Measurements from ENCODE around the gene KHDRBS2.

KHDRBS2 gene

DNA sequence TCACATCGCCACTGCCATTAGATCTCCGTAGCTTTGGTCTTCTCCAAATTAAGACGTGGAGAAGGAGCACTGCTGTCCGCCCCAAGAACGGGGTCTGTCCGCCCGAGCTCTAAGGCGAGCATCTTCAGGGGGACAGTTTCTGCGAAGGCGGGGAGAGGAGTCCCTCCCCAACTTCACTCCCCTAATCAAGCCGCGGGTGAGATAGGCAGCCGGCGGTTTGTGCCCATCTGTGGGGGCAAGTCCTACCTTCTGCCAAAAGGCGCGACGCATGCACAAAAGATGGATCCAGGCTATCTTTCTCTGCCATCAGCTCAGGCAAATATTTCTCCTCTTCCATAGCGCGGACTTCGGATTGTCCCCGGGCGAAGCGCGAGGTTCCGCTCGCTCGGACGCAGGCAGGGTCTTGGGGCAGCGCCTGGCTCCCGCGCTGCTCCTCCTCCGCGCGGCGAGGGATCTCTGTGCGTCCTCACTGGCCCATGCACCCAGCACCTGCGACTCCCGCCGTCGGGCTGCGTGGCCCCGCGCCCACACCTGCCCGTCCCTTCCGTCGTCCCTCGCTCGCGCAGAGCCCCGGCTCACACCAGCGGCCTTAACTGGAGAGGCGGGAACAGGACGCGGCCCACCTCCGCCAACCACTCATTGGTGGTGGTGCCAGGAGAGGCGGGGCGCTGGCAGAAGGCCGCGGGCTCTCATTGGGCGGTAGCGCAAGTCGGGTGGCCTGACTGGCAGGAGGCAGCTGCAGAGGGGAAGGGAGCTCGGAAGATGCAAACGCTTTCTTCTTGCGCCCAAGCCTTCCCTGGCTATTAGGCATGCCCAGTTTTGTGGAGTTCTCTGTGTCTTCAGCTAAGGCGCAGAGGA lies at the start of gene KHDRBS2:
Gene KHDRBS2, minus strand, starts transcription at position 614 of the 858 bp plus-strand sequence.
- peak; percentile 3 for DNase-seq

DNA sequence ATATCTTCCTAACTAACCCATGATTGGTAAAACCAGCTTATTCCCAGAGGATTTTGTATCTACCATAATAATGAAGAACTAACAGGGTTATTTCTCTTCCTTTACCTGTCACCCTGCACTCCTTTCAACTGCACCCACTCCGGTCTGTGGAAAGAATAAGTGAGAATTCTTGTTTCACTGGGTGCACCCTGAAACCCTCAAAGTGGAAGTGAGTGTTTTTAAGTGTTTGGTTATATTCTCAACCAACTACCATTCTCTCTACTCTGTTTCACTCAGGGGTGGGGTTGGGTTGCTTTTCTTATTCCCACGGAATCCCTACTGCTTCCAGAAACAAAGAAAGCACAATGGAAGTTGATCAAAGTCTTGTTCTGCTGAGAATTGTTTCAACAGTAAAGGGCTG lies 42.6 kb upstream of the KHDRBS2 start:
- DNase-seq = no peak

- DNase-seq = no peak
Observed at GRCh38 chr6:62324834-62325233, 38.8 kb upstream of the KHDRBS2 start.

- DNase-seq = no peak
Observed at GRCh38 chr6:62323818-62324431, 37.9 kb upstream of the KHDRBS2 start.

DNA sequence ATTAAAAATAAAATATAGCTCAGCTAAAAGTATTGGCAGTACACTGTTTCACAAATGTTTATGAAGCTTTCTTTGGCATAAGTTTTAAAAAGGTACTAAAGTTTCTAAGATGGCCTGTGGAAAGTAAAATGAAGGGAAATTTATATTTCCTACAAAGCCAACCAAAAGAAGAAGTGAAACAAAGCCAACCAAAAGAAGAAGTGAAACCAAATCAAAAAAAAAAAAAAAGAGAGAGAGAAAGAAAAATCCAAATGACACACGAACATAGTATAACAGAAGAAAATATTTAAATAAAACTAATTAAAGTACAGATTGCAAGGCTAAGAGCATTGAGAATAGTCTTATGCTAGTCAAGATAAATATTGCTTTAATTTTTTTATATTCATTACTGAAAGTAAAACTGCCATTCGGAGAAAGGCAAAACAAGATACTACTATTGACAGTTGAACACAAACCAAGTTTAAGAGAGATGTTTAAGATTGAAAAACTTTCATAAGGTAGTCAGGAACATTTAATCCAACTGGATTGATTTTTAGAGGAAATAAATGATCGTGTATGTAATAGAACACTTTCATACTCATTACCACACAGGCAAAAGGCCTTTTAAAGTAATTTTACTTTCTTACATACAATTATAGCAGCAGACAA lies 12.8 kb upstream of the KHDRBS2 start:
- no peak for DNase-seq

DNA sequence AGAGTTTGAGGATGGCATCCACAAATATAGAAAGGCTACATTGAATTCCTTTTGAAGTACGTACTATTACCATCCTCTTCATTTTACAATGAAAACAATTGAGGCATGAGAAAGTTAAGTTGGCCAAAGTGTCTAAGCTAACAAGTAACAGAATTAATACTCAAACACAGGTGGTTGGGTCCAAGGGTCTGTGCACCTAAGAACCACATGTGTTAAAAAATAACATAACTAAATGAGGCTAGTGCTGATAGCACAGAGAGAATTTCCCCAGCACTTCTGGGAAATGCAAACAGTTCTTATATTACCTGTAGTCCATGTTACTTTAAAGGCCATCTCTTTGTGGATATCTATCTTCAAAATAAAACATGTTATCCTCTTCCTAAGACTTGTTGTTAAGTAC lies 10.5 kb upstream of the KHDRBS2 start:
- DNase-seq = no peak

- no peak for DNase-seq
Observed at GRCh38 chr6:62288974-62289373, 2.9 kb upstream of the KHDRBS2 start.

DNA sequence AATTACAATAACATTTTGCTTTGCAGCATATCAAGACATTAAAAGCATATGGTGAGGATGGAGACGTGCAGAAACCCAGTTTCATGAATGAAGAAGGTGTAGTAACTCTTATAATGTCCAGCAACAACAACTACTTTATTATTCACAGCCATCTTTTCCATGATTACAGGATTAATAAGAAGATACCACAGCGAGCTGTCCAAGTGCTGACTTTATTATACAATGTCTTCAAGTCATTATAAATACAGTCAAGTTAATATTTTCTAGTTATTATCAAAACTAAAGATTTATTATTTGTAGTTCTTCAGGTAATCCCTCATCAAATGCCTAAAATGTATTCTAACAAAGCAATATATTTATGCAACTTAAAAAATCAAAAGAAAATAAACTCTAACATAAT lies 2.5 kb upstream of the KHDRBS2 start:
- no peak for DNase-seq

DNA sequence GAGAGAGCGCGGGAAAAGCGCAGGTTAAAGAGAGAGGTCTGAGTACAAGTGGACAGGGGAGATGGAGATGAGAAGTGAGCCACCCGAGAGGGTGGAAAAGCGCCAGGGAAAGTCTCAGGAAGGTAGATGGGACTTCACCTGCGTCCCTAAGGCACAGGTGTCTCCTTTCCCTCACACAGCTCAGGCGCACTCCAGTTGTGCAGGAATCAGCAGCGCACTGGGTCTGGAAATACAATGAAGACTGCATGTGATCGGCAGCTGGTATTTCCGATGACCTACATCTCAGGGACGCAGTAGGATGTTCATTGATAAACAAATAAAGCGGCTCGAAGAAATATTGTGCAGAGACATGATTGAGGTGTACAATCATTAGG lies 432 bp upstream of the KHDRBS2 start:
- no peak for DNase-seq

GRCh38 chr6:62284725-62285124 lies 1.3 kb downstream of the KHDRBS2 start:
- DNase-seq = no peak

- no peak for DNase-seq
Observed at GRCh38 chr6:62283796-62284411, 2.1 kb downstream of the KHDRBS2 start.

DNA sequence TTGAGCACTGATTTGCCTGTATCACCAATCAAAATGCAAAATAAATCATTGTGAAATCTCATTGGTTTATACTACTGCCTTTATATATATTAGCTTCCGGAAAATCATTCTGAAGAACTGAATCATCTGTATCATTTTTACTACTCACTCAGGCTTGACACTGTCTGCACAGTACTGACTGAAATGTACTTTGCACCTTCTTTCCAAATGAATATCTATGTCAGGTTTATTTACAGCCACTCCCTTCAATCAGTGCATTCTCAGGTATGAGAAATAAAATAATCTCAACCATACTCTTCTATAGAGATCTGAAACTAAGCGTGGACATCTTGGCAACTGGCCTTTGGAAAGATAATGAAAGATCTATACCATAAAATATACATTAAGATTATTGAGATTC lies 2.7 kb downstream of the KHDRBS2 start:
- no peak for DNase-seq

GRCh38 chr6:62280099-62280498 lies 5.9 kb downstream of the KHDRBS2 start:
- DNase-seq = no peak

GRCh38 chr6:62272114-62272513 lies 13.9 kb downstream of the KHDRBS2 start:
- DNase-seq = no peak

- no peak for DNase-seq
Observed at GRCh38 chr6:62265906-62266525, 20.0 kb downstream of the KHDRBS2 start.

- DNase-seq = no peak
Observed at GRCh38 chr6:62262283-62262682, 23.7 kb downstream of the KHDRBS2 start.

DNA sequence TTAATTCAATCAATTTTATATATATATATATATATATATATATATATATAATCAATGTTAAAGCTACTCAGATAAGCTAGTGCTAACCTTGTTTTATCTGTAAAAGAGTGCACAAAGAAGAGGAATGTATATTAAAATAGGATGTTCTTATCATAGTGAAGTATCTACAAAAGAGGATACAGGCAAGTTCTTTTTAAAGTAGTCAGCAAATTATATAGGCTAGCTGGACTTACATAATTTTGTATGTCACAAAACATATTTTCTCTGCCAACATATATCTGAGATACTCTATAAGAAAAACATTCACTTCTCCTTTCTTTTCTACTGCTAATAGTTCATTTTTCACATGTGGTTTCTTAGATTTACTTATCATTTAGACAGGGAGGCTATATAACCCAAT lies 39.9 kb downstream of the KHDRBS2 start:
- DNase-seq = no peak

DNA sequence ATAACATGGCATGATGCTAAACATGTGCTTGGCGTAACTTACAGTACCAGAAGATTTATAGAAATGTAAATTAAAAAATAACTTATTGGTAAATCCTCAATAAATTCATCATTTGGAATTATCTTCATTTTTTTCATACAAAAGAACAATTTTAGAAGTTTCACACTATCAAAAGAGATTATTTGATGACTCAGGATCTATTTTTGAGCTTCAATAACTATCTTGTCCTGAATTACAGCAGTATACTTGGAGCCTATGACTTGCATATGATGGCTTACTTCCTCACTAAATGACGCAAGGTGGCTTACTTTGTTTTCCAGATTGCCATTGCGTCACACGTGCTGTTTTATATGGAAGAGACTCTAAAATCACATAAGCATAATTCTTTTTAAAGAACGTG lies 49.2 kb downstream of the KHDRBS2 start:
- no peak for DNase-seq

DNA sequence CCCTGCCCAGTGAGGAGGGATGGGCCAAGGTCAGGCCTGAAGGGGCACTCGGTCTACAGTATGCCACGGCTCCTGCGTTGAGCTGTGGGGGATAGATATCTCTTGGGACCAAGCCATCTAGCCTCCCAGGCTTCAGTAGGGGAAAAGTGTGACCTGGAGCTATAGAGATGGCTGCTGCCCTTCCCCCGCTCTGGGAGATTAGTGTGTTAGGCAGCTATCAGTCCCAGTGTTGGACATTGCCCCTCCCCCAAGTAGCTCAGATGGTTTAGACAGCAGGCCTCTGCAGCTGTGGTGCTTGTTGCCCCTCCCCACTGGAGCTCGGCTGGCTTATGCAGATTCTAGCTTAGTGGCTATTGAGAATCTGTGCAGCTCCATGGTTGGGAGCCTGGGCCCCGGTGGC lies 56.8 kb downstream of the KHDRBS2 start:
- DNase-seq = no peak

DNA sequence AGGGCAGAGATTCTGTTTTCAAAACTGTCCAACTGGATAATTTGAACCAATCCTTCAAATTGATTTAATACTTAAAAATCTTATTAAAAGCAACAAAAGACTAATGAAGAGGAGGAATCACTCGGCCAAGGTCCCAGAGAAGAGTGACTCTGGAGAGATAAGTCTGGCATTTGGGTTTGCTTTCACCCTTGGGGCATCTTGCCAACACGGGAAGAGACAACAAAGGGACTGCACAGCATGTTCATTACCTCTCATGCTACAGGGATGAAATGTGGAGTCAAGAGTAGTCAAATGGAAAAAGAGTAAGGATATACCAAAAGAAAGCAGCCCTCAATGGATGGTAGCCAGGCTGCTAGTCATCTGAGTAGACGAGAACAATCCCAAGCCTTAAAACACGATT lies 68.2 kb downstream of the KHDRBS2 start:
- DNase-seq = no peak

DNA sequence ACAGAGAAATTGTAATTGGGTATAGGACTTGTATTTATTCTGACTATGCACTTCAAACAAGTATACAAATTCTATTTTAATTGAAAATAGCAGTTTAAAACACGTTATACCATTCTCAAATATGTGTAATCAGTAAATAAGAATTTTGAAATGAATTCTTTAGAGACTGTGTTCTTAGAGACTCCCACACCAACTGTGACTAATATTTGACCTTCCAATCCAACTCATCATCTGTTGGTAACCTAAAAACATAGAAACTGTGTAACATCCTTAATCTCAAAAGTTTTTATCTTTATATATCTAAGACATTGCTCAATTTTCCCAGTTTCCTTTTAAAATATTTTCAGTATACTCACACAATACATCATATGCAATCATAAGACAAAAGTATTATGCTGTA lies 83.9 kb downstream of the KHDRBS2 start:
- DNase-seq = no peak

- DNase-seq = no peak
Observed at GRCh38 chr6:62192593-62192992, 93.4 kb downstream of the KHDRBS2 start.

DNA sequence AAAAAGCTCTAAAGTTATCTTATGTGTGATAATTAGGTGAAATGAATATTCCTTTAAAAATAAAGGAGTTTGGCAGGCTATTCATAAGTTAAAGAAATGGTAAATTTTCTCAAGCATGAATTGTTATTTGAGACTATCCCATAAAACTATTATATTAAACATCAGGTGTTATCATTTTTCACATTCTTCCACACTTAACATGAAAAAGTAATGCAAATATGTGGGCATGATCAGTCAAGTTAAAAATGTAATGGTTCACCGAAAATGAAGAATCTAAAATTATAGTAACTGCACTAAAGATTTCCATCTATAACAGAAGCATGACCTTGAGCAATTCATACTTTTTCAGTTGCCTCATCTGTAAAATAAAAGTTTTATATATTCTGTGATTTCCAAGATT lies 110.8 kb downstream of the KHDRBS2 start:
- no peak for DNase-seq
